Panc1 (cell line): ENCODE results near the gene MPC1.

Experiments used
- POLR2AphosphoS5 ChIP-seq: IDR thresholded peaks from 2 replicates; pipeline ENCODE4 v1.6.1; 2012; ENCODE audit warnings: mild to moderate bottlenecking, low read depth, low read length, moderate library complexity
- REST ChIP-seq, 2 experiments: IDR thresholded peaks; 2 replicates each; pipeline ENCODE4 v1.6.1; 2011 to 2012; ENCODE audit warnings: low read depth in 2 of 2, control low read depth in 1 of 2, low read length in 1 of 2, mild to moderate bottlenecking in 1 of 2, moderate library complexity in 1 of 2; ENCODE audit not compliant: insufficient read depth in 1 of 2
- SIN3A ChIP-seq: IDR thresholded peaks from 2 replicates; pipeline ENCODE4 v1.6.1; 2012; ENCODE audit warnings: low read depth, mild to moderate bottlenecking, low read length, moderate library complexity, borderline replicate concordance; ENCODE audit not compliant: insufficient read depth
- TF ChIP-seq, protein P1 (sequence below): fragments of 450-650 bp; IDR thresholded peaks from 2 replicates; pipeline ENCODE4 v1.5.1; 2017; ENCODE audit warnings: mild to moderate bottlenecking

DNA sequence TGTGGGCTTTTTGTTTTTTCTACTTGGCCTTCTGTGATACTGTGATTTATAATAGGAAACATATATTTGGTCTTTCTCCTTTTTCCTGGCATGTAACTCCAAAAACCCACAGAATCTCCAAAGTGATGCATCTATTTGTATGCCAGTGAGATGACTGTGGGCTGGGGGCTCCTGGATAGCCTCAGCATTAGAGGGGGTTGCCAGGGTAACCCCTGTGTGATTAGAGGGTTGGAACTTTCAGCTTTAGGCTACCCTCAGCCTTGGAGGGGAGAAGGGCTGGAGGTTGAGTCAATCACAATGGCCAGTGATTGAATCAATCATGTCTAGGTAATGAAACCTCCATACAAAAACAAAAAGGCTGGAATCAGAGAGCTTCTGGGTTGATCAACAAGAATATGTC lies 29.8 kb downstream of the MPC1 start:
- TF ChIP-seq REST (IDR thresholded peaks at IDR 0.05; ENCODE audit: insufficient read depth in 1 of 2, low read depth in 2 of 2, low read length in 1 of 2): no peak
- no peak for TF ChIP-seq SIN3A
- TF ChIP-seq POLR2AphosphoS5: no peak
- TF ChIP-seq, protein P1, sequence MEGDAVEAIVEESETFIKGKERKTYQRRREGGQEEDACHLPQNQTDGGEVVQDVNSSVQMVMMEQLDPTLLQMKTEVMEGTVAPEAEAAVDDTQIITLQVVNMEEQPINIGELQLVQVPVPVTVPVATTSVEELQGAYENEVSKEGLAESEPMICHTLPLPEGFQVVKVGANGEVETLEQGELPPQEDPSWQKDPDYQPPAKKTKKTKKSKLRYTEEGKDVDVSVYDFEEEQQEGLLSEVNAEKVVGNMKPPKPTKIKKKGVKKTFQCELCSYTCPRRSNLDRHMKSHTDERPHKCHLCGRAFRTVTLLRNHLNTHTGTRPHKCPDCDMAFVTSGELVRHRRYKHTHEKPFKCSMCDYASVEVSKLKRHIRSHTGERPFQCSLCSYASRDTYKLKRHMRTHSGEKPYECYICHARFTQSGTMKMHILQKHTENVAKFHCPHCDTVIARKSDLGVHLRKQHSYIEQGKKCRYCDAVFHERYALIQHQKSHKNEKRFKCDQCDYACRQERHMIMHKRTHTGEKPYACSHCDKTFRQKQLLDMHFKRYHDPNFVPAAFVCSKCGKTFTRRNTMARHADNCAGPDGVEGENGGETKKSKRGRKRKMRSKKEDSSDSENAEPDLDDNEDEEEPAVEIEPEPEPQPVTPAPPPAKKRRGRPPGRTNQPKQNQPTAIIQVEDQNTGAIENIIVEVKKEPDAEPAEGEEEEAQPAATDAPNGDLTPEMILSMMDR: no peak
